H9 (cell line): ENCODE measurements around the gene ATP13A3. TPM values are rescaled to one million over a fixed set of nuclear protein-coding genes. Genes with fewer than 3 reads are reported as not detected.

Experiments used
- DNase-seq: peaks from one replicate; pipeline ENCODE4 v3.0.0-alpha.2; 2017
- H2AFZ ChIP-seq: one replicate; pipeline ENCODE4 v1.6.1; 2013; ENCODE audit warnings: mild to moderate bottlenecking, low read length, control low read depth, moderate library complexity
- H2AK5ac ChIP-seq: 2 replicates; pipeline ENCODE4 v1.6.1; 2013; ENCODE audit warnings: low read length, control low read depth, mixed read lengths; ENCODE audit not compliant: insufficient read length
- H2BK120ac ChIP-seq: one replicate; pipeline ENCODE4 v1.6.1; 2013; ENCODE audit warnings: low read depth, mild to moderate bottlenecking, low read length, control low read depth, inconsistent platforms; ENCODE audit not compliant: poor library complexity, severe bottlenecking
- H2BK12ac ChIP-seq: 2 replicates; pipeline ENCODE4 v1.6.1; 2013; ENCODE audit warnings: low read length, control low read depth, mixed read lengths, low read depth; ENCODE audit not compliant: insufficient read length
- H2BK15ac ChIP-seq: 2 replicates; pipeline ENCODE4 v1.6.1; 2013; ENCODE audit warnings: low read depth, low read length, control low read depth
- H2BK20ac ChIP-seq: one replicate; pipeline ENCODE4 v1.6.1; 2013; ENCODE audit warnings: low read depth, mild to moderate bottlenecking, low read length, control low read depth, inconsistent platforms; ENCODE audit not compliant: poor library complexity, severe bottlenecking
- H2BK5ac ChIP-seq: 2 replicates; pipeline ENCODE4 v1.6.1; 2013; ENCODE audit warnings: low read length, control low read depth, mixed read lengths; ENCODE audit not compliant: insufficient read length
- H3K14ac ChIP-seq: 2 replicates; pipeline ENCODE4 v1.6.1; 2013; ENCODE audit warnings: low read length, control low read depth; ENCODE audit not compliant: insufficient read depth
- H3K18ac ChIP-seq: 2 replicates; pipeline ENCODE4 v1.6.1; 2013; ENCODE audit warnings: low read depth, mild to moderate bottlenecking, mixed read lengths, low read length, control low read depth; ENCODE audit not compliant: insufficient read length
- H3K23ac ChIP-seq: 2 replicates; pipeline ENCODE4 v1.6.1; 2013; ENCODE audit warnings: low read length, control low read depth, mixed read lengths, low read depth; ENCODE audit not compliant: insufficient read length
- H3K23me2 ChIP-seq: 2 replicates; pipeline ENCODE4 v1.6.1; 2013; ENCODE audit warnings: low read depth, mild to moderate bottlenecking, mixed read lengths, low read length, control low read depth; ENCODE audit not compliant: insufficient read length, poor library complexity, severe bottlenecking
- H3K27ac ChIP-seq: 2 replicates; pipeline ENCODE4 v1.5.1; 2013; ENCODE audit warnings: low read length, control low read depth, mixed read lengths, low read depth; ENCODE audit not compliant: insufficient read length
- H3K27me3 ChIP-seq: 2 replicates; pipeline ENCODE4 v1.6.1; 2013; ENCODE audit warnings: low read length, control low read depth, inconsistent platforms; ENCODE audit not compliant: insufficient read depth
- H3K4ac ChIP-seq: 2 replicates; pipeline ENCODE4 v1.6.1; 2013; ENCODE audit warnings: low read depth, mild to moderate bottlenecking, control low read depth, inconsistent platforms, low read length, moderate library complexity
- H3K4me1 ChIP-seq: 2 replicates; pipeline ENCODE4 v1.6.1; 2013; ENCODE audit warnings: low read length, control low read depth, inconsistent platforms; ENCODE audit not compliant: insufficient read depth
- H3K4me2 ChIP-seq: 2 replicates; pipeline ENCODE4 v1.6.1; 2013; ENCODE audit warnings: low read length, control low read depth, mixed read lengths; ENCODE audit not compliant: insufficient read length, insufficient read depth
- H3K56ac ChIP-seq: 2 replicates; pipeline ENCODE4 v1.6.1; 2013; ENCODE audit warnings: low read depth, mild to moderate bottlenecking, mixed read lengths, low read length, control low read depth; ENCODE audit not compliant: insufficient read length
- H3K79me1 ChIP-seq: 2 replicates; pipeline ENCODE4 v1.6.1; 2013; ENCODE audit warnings: low read depth, mild to moderate bottlenecking, moderate library complexity, low read length, control low read depth, inconsistent platforms; ENCODE audit not compliant: insufficient read depth, poor library complexity, severe bottlenecking
- H3K79me2 ChIP-seq: 2 replicates; pipeline ENCODE4 v1.6.1; 2013; ENCODE audit warnings: low read length, control low read depth, inconsistent platforms; ENCODE audit not compliant: insufficient read depth
- H3K9ac ChIP-seq: 2 replicates; pipeline ENCODE4 v1.6.1; 2013; ENCODE audit warnings: low read length, control low read depth, mixed read lengths; ENCODE audit not compliant: insufficient read length; ENCODE audit errors: extremely low read depth
- H3K9me3 ChIP-seq: one replicate; pipeline ENCODE4 v1.6.1; 2013; ENCODE audit warnings: low read depth, low read length, inconsistent platforms; ENCODE audit not compliant: control insufficient read depth
- H3T11ph ChIP-seq: one replicate; pipeline ENCODE4 v1.6.1; 2013; ENCODE audit warnings: mild to moderate bottlenecking, low read length, control low read depth, inconsistent platforms
- H4K20me1 ChIP-seq: one replicate; pipeline ENCODE4 v1.6.1; 2013; ENCODE audit not compliant: control insufficient read depth, insufficient read length, insufficient read depth
- H4K5ac ChIP-seq: 2 replicates; pipeline ENCODE4 v1.6.1; 2013; ENCODE audit warnings: low read depth, mild to moderate bottlenecking, mixed read lengths, low read length, control low read depth; ENCODE audit not compliant: insufficient read length
- H4K8ac ChIP-seq: replicated peaks from 2 replicates; pipeline ENCODE4 v1.6.1; 2013; ENCODE audit warnings: low read length, control low read depth, mixed read lengths, low read depth; ENCODE audit not compliant: insufficient read length
- H4K91ac ChIP-seq: 2 replicates; pipeline ENCODE4 v1.6.1; 2013; ENCODE audit warnings: low read depth, mild to moderate bottlenecking, moderate library complexity, mixed read lengths, low read length, control low read depth; ENCODE audit not compliant: insufficient read length
- H3K27ac Mint-ChIP-seq, 3 experiments: 2 replicates in 2 of 3; 3 replicates in 1 of 3; pipeline ENCODE4 v1.8.0; 2020 to 2021; ENCODE audit warnings: mixed read lengths in 3 of 3, mild to moderate bottlenecking in 1 of 3, moderate library complexity in 1 of 3
- H3K27me3 Mint-ChIP-seq: 2 replicates; pipeline ENCODE4 v1.8.0; 2021; ENCODE audit warnings: low read depth, mild to moderate bottlenecking, moderate library complexity, mixed read lengths
- H3K36me3 Mint-ChIP-seq, 3 experiments: 2 replicates in 2 of 3; 3 replicates in 1 of 3; pipeline ENCODE4 v1.8.0; 2020 to 2021; ENCODE audit warnings: low read depth in 3 of 3, mixed read lengths in 3 of 3; ENCODE audit not compliant: insufficient read depth in 1 of 3
- H3K4me1 Mint-ChIP-seq, 2 experiments: 2 replicates each; pipeline ENCODE4 v1.8.0; 2020; ENCODE audit warnings: mixed read lengths in 2 of 2
- H3K4me3 Mint-ChIP-seq, 2 experiments: 2 replicates in 1 of 2; 3 replicates in 1 of 2; pipeline ENCODE4 v1.8.0; 2020 to 2021; ENCODE audit warnings: mild to moderate bottlenecking in 2 of 2, mixed read lengths in 2 of 2, moderate library complexity in 1 of 2
- H3K9me3 Mint-ChIP-seq, 2 experiments: 2 replicates in 1 of 2; 3 replicates in 1 of 2; pipeline ENCODE4 v1.8.0; 2020; ENCODE audit warnings: mild to moderate bottlenecking in 2 of 2, mixed read lengths in 2 of 2, moderate library complexity in 1 of 2
- WGBS: extraction: QIAGEN DNeasy Blood & Tissue Kit; methylation state at CpG from one replicate; pipeline ENCODE4 v1.1.7; 2013; ENCODE audit warnings: missing lambda C conversion rate, low lambda C conversion rate, mixed read lengths; ENCODE audit not compliant: insufficient read length; ENCODE audit errors: extremely low coverage; 5-methylcytosine and 5-hydroxymethylcytosine counted together
- total RNA-seq: library from RNA; stranded (reverse); gene quantifications from 2 replicates; pipeline ENCODE4 v1.2.1, GENCODE V29; 2021
- TF ChIP-seq, protein P1 (sequence below): fragments of 200-600 bp; sonication (generic); conservative IDR thresholded peaks from 3 replicates; pipeline ENCODE4 v1.8.0; 2021; ENCODE audit warnings: antibody characterized with exemption, mild to moderate bottlenecking

ATP13A3 gene
- total RNA-seq, 1 experiment from 2014 or later: 78.5 TPM

DNA sequence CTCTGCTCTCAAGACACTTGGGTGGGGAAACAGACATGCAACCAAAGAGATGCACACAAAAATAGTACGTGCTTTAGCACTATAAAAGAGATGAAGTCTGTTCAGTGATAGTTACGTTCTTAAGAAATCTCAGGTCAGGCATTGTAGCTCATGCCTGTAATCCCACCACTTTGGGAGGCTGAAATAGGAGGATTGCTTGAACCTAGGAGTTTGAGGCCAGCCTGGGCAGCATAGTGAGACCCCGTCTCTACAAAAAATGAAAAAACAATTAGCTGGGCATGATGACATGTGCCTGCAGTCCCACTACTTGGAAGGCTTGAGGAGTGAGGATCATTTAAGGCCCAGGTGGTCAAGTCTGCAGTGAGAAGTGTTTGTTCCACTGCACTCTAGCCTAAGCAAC lies 52.3 kb downstream of the ATP13A3 start:
- Histone ChIP-seq H3K4ac (no peak overlapping the region), H3K79me1 (no peaks in the 10 kb centered on the region), H4K20me1 (no peaks in the 10 kb centered on the region), H4K91ac (no peak overlapping the region), H3K27ac (no peak overlapping the region), H2AK5ac (no peak overlapping the region), H3K9me3 (no peaks in the 10 kb centered on the region), H3K4me1 (no peaks in the 10 kb centered on the region), H3T11ph (no peak overlapping the region), H3K79me2 (no peaks in the 10 kb centered on the region), H4K5ac (no peak overlapping the region), H4K8ac (no peak overlapping the region), H3K27me3 (no peaks in the 10 kb centered on the region), H3K9ac (no peak overlapping the region), H3K14ac (no peak overlapping the region), H3K4me2 (no peak overlapping the region), H2AFZ (no peak overlapping the region), H2BK12ac (no peak overlapping the region), H2BK5ac (no peak overlapping the region), H2BK15ac (no peak overlapping the region), H2BK20ac (no peak overlapping the region), H3K23ac (no peak overlapping the region), H3K18ac (no peak overlapping the region), H2BK120ac (no peak overlapping the region), H3K56ac (no peak overlapping the region), H3K23me2 (no peaks in the 10 kb centered on the region)
- H3K27ac Mint-ChIP-seq: no peak overlapping the region
- TF ChIP-seq, protein P1, sequence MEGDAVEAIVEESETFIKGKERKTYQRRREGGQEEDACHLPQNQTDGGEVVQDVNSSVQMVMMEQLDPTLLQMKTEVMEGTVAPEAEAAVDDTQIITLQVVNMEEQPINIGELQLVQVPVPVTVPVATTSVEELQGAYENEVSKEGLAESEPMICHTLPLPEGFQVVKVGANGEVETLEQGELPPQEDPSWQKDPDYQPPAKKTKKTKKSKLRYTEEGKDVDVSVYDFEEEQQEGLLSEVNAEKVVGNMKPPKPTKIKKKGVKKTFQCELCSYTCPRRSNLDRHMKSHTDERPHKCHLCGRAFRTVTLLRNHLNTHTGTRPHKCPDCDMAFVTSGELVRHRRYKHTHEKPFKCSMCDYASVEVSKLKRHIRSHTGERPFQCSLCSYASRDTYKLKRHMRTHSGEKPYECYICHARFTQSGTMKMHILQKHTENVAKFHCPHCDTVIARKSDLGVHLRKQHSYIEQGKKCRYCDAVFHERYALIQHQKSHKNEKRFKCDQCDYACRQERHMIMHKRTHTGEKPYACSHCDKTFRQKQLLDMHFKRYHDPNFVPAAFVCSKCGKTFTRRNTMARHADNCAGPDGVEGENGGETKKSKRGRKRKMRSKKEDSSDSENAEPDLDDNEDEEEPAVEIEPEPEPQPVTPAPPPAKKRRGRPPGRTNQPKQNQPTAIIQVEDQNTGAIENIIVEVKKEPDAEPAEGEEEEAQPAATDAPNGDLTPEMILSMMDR: no peak
- H3K9me3 Mint-ChIP-seq: no peaks in the 10 kb centered on the region
- H3K4me3 Mint-ChIP-seq: no peak overlapping the region
- H3K4me1 Mint-ChIP-seq: no peaks in the 10 kb centered on the region
- H3K27me3 Mint-ChIP-seq: no peaks in the 10 kb centered on the region
- DNase-seq: no peak
- no CpG with 5 or more reads among the region's 3 CpGs for WGBS
- peaks cover 10 to 81% (median 65%) of the 10 kb centered on the region in 3 experiments; a peak in 6 of 7 replicates for H3K36me3 Mint-ChIP-seq
